Liver (tissue), 9 donors: ENCODE measurements around the gene PSME2. TPM values are rescaled to one million over a fixed set of nuclear protein-coding genes. Genes with fewer than 3 reads are reported as not detected.

Experiments
- DNase-seq: peaks from one replicate; pipeline ENCODE4 v3.0.0-alpha.2; 2017; ENCODE audit warnings: low spot score
- H3K27ac ChIP-seq, 2 donors: one replicate each; pipeline ENCODE4 v1.7.0; 2013; ENCODE audit warnings: inconsistent platforms in 2 of 2, low read length in 2 of 2, control low read depth in 1 of 2, low read depth in 1 of 2, mild to moderate bottlenecking in 1 of 2
- H3K27me3 ChIP-seq, 4 donors: one replicate each; pipeline versions ENCODE4 v1.6.1 to v1.7.0; 2013; ENCODE audit warnings: low read length in 3 of 4, inconsistent platforms in 1 of 4, mild to moderate bottlenecking in 1 of 4, moderate library complexity in 1 of 4; ENCODE audit not compliant: control insufficient read depth in 4 of 4, insufficient read depth in 4 of 4
- H3K36me3 ChIP-seq, 4 donors: one replicate each; pipeline versions ENCODE4 v1.6.1 to v1.7.0; 2013; ENCODE audit warnings: low read length in 3 of 4, mild to moderate bottlenecking in 3 of 4, low read depth in 1 of 4, moderate library complexity in 1 of 4; ENCODE audit not compliant: control insufficient read depth in 4 of 4, insufficient read depth in 3 of 4
- H3K4me1 ChIP-seq, 4 donors: one replicate each; pipeline versions ENCODE4 v1.6.1 to v1.7.0; 2013; ENCODE audit warnings: low read length in 3 of 4, mild to moderate bottlenecking in 3 of 4, moderate library complexity in 1 of 4; ENCODE audit not compliant: control insufficient read depth in 4 of 4, insufficient read depth in 4 of 4
- H3K4me3 ChIP-seq, 3 donors: one replicate each; pipeline versions ENCODE4 v1.6.1 to v1.7.0; 2013; ENCODE audit warnings: low read length in 3 of 3, control low read depth in 1 of 3, low read depth in 1 of 3, mild to moderate bottlenecking in 1 of 3
- H3K9ac ChIP-seq, 2 donors: one replicate each; pipeline ENCODE4 v1.7.0; 2013; ENCODE audit warnings: low read length in 2 of 2, mild to moderate bottlenecking in 2 of 2, moderate library complexity in 2 of 2, control low read depth in 1 of 2, low read depth in 1 of 2
- H3K9me3 ChIP-seq, 4 donors: one replicate each; pipeline versions ENCODE4 v1.6.1 to v1.7.0; 2013; ENCODE audit warnings: low read length in 3 of 4; ENCODE audit not compliant: control insufficient read depth in 4 of 4
- ATF3 ChIP-seq: IDR thresholded peaks from 2 replicates; pipeline ENCODE4 v1.6.1; 2016; ENCODE audit warnings: antibody characterized with exemption
- CTCF ChIP-seq: fragments of 150-350 bp; IDR thresholded peaks from 2 replicates; pipeline ENCODE4 v1.5.1; 2017; ENCODE audit warnings: improper control_type of control experiment, low read depth, low read length; ENCODE audit not compliant: missing input control
- EGR1 ChIP-seq, 2 donors: IDR thresholded peaks; 2 replicates each; pipeline ENCODE4 v1.6.1; 2016 to 2018; ENCODE audit warnings: antibody characterized with exemption in 2 of 2, low read depth in 2 of 2
- FOXA1 ChIP-seq: IDR thresholded peaks from 2 replicates; pipeline ENCODE4 v1.6.1; 2016; ENCODE audit warnings: antibody characterized with exemption
- FOXA2 ChIP-seq: IDR thresholded peaks from 2 replicates; pipeline ENCODE4 v1.6.1; 2016; ENCODE audit warnings: antibody characterized with exemption
- GABPA ChIP-seq, 2 donors: IDR thresholded peaks in 1 of 2; conservative IDR thresholded peaks in 1 of 2; 2 replicates each; pipeline ENCODE4 v1.6.1; 2016; ENCODE audit warnings: antibody characterized with exemption in 2 of 2, mild to moderate bottlenecking in 1 of 2, moderate library complexity in 1 of 2
- HNF4A ChIP-seq, 2 donors: conservative IDR thresholded peaks; 2 replicates each; pipeline ENCODE4 v1.6.1; 2016; ENCODE audit warnings: antibody characterized with exemption in 2 of 2, mild to moderate bottlenecking in 2 of 2
- HNF4G ChIP-seq: IDR thresholded peaks from 2 replicates; pipeline ENCODE4 v1.6.1; 2016; ENCODE audit warnings: antibody characterized with exemption
- JUND ChIP-seq, 2 donors: IDR thresholded peaks; 2 replicates each; pipeline ENCODE4 v1.6.1; 2016; ENCODE audit warnings: antibody characterized with exemption in 2 of 2
- MAX ChIP-seq: IDR thresholded peaks from 2 replicates; pipeline ENCODE4 v1.6.1; 2016; ENCODE audit warnings: antibody characterized with exemption
- NR2F2 ChIP-seq: IDR thresholded peaks from 2 replicates; pipeline ENCODE4 v1.6.1; 2016; ENCODE audit warnings: antibody characterized with exemption
- RAD21 ChIP-seq, 2 donors: IDR thresholded peaks; 2 replicates each; pipeline ENCODE4 v1.6.1; 2016; ENCODE audit warnings: antibody characterized with exemption in 2 of 2, mild to moderate bottlenecking in 2 of 2
- RXRA ChIP-seq, 2 donors: IDR thresholded peaks; 2 replicates each; pipeline ENCODE4 v1.6.1; 2017 to 2018; ENCODE audit warnings: antibody characterized with exemption in 2 of 2, mild to moderate bottlenecking in 1 of 2
- SP1 ChIP-seq: IDR thresholded peaks from 2 replicates; pipeline ENCODE4 v1.6.1; 2018; ENCODE audit warnings: antibody characterized with exemption, mild to moderate bottlenecking
- TAF1 ChIP-seq: conservative IDR thresholded peaks from 2 replicates; pipeline ENCODE4 v1.6.1; 2016; ENCODE audit warnings: antibody characterized with exemption, mild to moderate bottlenecking
- YY1 ChIP-seq: IDR thresholded peaks from 2 replicates; pipeline ENCODE4 v1.6.1; 2016; ENCODE audit warnings: antibody characterized with exemption, mild to moderate bottlenecking
- ZBTB33 ChIP-seq: IDR thresholded peaks from 2 replicates; pipeline ENCODE4 v1.6.1; 2016; ENCODE audit warnings: antibody characterized with exemption
- WGBS: extraction: QIAGEN DNeasy Blood & Tissue Kit; methylation state at CpG from one replicate; pipeline ENCODE4 v1.1.7; 2013; 5-methylcytosine and 5-hydroxymethylcytosine counted together
- polyA plus RNA-seq, 2 donors: library from polyadenylated mRNA; stranded (reverse) in 1 of 2; unstranded in 1 of 2; fragments of 200-250 nt in 1 of 2; fragments of >200 nt in 1 of 2; fragmentation: Nextera tagmentation in 1 of 2; extraction: Ambion mirVana in 1 of 2; gene quantifications; one replicate each; pipeline versions ENCODE4 v1.2.1 to v1.2.3, GENCODE V29; 2013 to 2015
- total RNA-seq, 2 donors: library from RNA; depleted of rRNA; stranded (reverse); fragments of >200 nt; gene quantifications; one replicate each; pipeline ENCODE4 v1.2.3, GENCODE V29; 2014
- TF ChIP-seq, protein P1 (sequence below): IDR thresholded peaks from 2 replicates; pipeline ENCODE4 v1.6.1; 2016; ENCODE audit warnings: antibody characterized with exemption, mild to moderate bottlenecking
- donor health status: healthy.
- donor health status: healthy.
- donor health status: healthy.
- donor health status: healthy.
- donor health status: healthy.

Gene PSME2
- total and polyA plus RNA-seq, 4 donors, result 56.9 to 247 (median 92.7) TPM

- TF ChIP-seq EGR1 (IDR thresholded peaks at IDR 0.05; ENCODE audit: low read depth in 2 of 2), result no peak
- no peak for TF ChIP-seq MAX
- TF ChIP-seq, protein P1, sequence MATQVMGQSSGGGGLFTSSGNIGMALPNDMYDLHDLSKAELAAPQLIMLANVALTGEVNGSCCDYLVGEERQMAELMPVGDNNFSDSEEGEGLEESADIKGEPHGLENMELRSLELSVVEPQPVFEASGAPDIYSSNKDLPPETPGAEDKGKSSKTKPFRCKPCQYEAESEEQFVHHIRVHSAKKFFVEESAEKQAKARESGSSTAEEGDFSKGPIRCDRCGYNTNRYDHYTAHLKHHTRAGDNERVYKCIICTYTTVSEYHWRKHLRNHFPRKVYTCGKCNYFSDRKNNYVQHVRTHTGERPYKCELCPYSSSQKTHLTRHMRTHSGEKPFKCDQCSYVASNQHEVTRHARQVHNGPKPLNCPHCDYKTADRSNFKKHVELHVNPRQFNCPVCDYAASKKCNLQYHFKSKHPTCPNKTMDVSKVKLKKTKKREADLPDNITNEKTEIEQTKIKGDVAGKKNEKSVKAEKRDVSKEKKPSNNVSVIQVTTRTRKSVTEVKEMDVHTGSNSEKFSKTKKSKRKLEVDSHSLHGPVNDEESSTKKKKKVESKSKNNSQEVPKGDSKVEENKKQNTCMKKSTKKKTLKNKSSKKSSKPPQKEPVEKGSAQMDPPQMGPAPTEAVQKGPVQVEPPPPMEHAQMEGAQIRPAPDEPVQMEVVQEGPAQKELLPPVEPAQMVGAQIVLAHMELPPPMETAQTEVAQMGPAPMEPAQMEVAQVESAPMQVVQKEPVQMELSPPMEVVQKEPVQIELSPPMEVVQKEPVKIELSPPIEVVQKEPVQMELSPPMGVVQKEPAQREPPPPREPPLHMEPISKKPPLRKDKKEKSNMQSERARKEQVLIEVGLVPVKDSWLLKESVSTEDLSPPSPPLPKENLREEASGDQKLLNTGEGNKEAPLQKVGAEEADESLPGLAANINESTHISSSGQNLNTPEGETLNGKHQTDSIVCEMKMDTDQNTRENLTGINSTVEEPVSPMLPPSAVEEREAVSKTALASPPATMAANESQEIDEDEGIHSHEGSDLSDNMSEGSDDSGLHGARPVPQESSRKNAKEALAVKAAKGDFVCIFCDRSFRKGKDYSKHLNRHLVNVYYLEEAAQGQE, result no peak
- no peak for TF ChIP-seq CTCF
- no peak for TF ChIP-seq NR2F2
- no peak for TF ChIP-seq YY1
- TF ChIP-seq HNF4A (conservative IDR thresholded peaks at IDR 0.05), result no peak
- TF ChIP-seq RAD21 (IDR thresholded peaks at IDR 0.05), result no peak
- no peak for TF ChIP-seq FOXA2
- TF ChIP-seq SP1, result no peak
- no peak for TF ChIP-seq TAF1
- TF ChIP-seq FOXA1, result no peak
- no peak for TF ChIP-seq HNF4G
- no peak for TF ChIP-seq JUND (IDR thresholded peaks at IDR 0.05)
- TF ChIP-seq RXRA (IDR thresholded peaks at IDR 0.05), result no peak
- no peak for TF ChIP-seq ATF3
- TF ChIP-seq ZBTB33, result no peak
- TF ChIP-seq GABPA (IDR thresholded peaks at IDR 0.05 in 1 of 2, conservative IDR thresholded peaks at IDR 0.05 in 1 of 2), result no peak
- H3K9me3 ChIP-seq, result no peaks in the 10 kb centered on the region
- DNase-seq, result no peak
- no peak overlapping the region for H3K4me3 ChIP-seq
- H3K36me3 ChIP-seq, result peaks cover 12 to 45% (median 34%) of the 10 kb centered on the region in 4 donors
- H3K27me3 ChIP-seq, result no peaks in the 10 kb centered on the region
- 93% methylated on average over 12 of the region's 12 CpGs for WGBS
- no peak overlapping the region for H3K9ac ChIP-seq
- no peak overlapping the region for H3K27ac ChIP-seq
- H3K4me1 ChIP-seq, result peaks cover 5 to 25% (median 19%) of the 10 kb centered on the region in 4 donors
These were observed 10.9 kb upstream of the PSME2 start for GRCh38 chr14:24157331-24157730.
